Fibroblast of skin of right biceps (primary cell): ENCODE results near the gene MYO9B.

Source experiments
- DNase-seq: peaks from one replicate; pipeline ENCODE4 v3.0.0-alpha.2; 2013

The MYO9B gene

DNA sequence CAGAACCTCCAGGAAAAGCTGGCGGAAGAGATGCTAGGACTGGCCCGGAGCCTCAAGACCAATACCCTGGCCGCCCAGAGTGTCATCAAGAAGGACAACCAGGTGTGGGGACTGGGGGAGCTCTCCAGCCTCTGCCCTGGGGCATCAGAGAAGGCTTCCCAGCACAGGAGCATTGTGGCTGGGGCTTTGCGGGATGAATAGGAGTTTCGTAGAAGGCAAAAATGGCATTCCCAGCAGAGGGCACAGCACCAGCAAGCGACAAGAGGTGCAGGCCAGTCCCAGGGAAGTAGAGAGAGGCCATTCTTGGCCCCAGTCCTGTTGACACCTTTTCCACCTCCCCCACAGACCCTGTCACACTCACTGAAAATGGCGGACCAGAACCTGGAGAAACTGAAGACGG is 143.7 kb downstream of the MYO9B start:
- DNase-seq, result no peak

DNA sequence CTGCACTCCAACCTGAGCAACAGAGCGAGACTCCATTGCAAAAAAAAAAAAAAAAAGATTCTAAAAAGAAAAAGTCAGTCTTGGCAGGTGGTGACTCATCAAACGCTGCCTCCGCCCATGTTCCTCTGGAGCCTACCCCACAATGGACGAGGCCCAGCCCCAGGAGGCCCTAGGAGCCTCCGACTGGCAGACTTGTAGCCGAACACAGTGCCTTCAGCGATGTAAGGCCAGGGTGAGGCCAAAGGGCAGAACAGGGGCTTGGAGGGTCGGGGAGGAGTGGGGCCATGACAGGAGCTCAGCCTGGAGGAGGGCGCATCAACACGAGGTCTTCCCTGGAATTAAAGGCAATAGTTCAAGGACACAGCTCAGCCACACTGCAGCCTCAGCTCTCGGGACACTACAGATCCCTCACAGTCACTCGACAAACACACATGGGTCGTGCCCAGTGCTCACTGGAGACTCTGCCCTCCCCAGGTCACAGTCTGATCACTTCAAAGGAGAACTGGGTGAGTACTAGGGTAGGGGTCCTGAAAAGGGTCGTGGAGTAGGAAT is 144.7 kb downstream of the MYO9B start:
- DNase-seq, result peak; percentile 69

DNA sequence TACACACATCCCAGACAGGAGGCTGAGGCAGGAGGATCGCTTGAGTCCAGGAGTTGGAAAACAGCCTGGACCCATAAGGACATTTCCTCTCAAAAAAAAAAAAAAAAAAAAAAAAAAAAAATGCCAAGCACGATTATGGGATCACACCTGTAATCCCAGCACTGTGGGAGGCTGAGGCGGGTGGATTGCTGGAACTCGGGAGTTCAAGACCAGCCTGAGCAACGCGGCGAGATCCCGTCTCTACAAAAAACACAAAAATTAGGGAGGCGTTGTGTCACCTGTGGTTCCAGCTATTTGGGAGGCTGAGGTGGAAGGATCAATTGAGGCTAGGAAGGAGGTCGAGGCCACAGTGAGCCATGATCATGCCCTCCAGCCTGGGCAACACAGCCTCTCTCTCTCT is 149.5 kb downstream of the MYO9B start:
- DNase-seq, result no peak

DNA sequence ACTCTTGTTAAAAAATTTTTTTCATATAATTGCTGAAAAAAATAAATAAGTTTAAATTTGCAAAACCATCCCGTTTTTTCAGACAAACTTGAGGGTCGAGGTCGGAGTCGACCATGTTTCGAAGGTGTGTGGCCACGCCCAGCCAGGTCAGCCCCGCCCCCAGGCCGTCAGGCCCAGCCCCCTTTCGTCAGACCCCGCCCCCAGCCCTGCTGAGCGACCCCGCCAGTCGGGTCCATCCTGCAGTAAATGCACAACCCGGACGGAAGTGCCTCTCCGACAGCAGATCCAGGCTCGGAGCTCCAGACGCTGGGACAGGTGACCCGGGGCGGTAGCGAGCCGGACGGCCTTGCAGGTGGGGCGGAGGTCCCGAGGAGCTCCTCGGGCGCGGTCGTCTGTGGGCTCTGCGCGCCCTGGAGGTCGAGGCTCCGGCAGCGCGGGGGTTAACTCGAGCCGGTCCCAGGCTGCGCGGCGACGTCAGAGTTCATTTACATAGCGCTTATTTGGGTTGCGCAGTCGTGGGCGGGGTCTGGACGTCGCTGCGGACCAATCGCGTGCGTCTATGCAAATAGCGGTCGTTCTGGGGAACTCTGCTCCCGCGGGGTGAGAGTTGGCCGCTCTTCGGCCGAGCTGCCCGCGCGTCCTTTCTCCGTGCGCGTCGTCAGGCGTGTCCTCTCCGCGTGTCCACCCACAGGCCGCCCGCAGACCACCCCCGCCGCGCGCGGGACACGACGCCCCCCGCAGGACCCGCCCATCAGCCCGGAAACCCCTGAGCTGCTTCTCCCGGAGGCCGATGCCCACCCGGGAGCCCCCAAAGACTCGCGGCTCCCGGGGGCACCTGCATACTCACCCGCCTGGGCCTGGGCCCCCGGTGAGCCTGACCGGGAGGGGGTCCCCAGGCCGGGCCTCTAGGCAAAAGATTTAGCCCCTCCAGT is 150.7 kb downstream of the MYO9B start, which contains the start of gene OCEL1:
TSS of gene OCEL1 (plus strand) at position 225 of the 932 bp plus-strand sequence. CDS start at position 247, 22 bp downstream.
- peak; percentile 97 for DNase-seq

DNA sequence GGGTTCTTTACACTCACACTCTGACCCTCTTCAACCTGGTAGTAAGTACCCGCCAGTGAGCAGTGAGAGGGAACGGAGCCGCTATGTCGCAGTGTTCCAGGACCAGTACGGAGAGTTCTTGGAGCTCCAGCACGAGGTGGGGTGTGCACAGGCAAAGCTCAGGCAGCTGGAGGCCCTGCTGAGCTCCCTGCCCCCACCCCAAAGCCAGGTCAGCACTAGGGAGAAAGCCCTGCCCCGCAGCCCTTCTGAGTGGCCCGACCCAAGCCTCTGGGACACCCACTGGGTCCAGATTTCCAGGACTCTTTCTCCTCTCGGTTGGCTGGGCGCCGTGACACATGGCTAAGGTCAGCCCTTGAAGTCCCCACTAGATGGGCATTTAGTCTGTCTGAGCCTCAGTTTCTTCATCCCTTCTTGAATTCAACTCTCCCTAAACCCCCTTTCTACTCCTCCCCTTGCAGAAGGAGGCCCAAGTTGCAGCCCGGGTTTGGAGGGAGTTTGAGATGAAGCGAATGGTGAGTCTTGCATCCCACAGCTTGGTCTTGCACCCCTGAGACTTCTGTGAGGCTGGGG is 152.3 kb downstream of the MYO9B start:
- no peak for DNase-seq

DNA sequence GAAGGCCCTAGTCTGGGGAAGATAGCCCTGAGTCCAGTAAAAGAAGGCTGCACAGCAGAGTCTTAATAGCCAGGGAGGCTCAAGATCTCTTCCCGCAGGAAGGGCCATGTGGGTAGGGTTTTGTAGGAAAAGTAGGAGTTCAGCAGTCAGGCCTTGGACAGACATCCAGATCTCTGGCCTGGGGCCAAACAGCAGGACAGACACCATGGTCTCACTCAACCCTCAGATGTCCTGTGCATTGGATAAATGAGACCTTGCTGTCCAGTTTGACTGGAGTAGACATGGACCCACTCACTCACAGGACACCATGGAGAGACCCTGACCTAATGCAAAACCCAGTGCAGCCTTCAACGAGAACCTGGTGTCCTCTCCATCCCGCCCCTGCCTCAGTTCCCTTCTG is 154.3 kb downstream of the MYO9B start:
- DNase-seq, result no peak

DNA sequence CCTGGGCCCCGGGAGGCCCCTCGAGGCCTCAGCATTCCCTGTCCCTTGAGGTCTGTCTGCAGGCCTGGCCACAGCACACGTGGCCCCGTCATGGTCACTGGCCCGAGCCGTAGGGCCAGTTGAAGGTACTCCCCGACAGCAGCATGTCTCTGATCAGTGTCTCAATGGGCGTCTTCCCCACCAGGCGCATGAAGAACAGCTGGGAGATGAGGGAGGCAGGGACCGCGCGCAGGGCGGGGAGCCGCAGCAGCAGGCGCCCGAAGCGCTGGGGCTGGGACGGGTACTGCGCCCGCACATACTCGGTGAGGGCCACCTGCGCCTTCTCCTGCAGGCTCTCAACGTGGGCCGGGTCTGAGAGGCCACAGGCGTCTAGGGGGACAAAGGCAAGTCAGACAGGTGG is 156.7 kb downstream of the MYO9B start:
- no peak for DNase-seq

DNA sequence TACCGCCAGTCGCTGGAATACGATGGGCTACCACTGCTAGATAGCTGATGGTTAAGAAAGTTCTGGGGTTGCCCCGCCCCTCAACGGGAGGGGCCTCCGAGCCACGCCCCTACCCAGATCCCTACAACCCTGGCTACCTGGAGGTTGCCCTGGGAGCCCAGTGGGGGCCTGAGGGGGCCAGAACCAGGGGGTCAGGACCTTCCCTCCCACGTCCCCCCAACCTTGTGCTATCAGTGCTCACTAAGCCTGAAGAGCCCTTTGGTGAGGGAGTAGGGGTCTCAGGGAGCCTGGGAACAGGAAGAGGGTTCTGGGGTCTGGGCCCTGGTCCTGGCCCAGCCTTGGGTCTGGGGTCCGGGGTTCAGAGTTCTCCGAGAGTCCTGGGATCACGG is 159.3 kb downstream of the MYO9B start:
- DNase-seq, result peak; percentile 49

DNA sequence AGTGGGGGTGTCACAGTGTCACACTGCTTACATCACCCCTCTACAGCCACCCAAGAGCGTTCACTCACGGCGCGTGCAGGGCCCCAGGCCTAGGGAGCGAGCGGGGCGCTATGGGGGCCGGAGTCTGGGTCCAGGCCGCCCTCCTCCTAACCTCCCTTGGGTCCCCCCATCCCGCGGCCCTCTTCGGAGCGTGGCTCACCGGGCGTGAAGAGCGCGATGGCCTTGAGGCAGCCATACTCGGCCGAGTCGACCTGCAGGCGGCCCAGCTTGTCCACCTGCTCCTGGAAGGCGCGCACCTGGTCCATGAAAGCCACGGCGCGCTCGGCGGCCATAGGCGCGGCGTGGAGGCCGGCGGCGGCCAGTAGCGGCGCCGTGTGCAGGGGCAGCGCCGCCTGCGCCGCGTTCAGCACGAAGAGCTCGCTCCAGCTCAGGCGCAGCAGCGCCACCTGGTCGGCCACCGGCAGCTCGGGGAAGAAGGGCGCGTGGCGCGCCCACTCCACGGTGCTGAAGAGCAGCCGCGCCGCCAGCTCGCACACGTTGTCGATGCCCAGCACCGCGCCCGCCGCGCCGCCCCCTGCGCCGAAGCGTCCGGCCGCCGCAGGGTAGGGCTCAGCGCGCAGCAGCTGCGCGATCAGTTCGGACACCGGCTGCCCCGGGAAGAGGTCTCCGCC is 159.9 kb downstream of the MYO9B start:
- DNase-seq, result peak; percentile 69

DNA sequence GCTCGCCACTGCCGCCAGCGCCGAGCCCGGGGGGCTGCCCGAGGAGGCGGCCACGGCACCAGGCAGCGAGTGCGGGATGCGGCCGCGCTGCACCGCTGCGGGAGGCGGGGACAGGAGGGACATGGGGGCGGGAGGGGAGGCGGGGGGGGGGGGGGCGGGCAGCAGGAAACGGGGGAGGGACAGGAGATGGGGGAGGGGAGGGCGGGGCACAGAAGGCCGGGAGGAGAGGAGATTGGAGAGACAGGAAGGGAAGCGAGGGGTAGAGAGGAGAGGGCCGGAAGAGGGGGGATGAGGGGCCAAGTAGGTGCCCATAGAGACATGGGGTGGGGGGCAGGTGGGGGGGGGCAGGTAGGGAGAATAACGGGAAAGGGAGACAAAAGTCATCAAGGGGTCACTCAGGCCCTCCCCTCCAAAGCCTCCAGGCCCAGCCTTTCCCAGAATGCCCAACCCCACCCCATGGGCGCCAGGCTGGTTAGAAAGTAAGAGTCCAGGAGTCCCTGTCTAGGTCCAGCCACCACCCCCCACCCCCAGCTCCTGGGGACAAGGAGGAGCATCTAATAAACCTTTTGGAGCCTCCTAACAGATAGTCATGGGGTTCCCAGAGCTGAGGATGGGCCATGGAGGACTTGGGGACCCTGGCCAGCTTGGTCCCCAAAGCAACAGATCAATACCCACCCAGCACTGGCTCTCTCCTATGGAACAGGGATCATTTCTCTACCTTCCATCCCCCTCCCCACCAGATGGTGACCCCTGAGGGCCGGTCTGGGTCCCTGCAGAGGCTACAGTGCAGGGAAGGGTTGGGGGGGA is 160.6 kb downstream of the MYO9B start:
- DNase-seq, result peak; percentile 62

DNA sequence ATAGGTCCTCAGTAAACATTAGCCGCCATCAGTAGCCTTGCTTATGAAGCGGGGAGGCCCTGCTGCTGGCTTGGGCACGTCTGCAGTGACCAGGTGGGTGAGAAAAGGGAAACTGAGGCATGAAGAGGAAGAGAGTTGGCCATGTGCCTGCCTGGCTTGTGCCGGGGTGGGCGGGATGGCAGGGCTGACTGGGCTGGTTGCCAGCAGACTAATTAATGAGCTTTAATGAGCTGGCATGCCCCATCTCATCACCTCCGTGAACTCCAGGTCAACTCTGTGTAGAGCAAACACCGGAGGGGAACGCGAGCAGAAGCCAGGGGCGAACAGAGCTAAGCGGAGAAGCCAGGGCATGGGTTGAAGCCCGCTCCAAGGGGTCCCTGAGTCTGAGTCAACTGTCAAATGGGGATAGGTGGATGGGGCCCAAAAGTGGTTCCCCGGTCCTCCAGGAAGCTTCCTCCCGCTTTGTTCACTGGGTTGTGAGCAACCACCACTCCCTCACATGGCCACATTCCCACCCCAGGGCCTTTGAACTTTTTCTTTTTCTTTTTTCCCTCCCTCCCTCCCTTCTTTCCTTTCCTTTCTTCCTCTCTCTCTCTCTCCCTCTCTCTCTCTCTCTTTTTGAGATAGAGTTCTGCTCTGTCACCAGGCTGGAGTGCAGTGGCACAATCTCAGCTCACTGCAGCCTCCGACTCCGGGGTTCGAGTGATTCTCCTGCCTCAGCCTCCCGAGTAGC is 161.4 kb downstream of the MYO9B start:
- no peak for DNase-seq

DNA sequence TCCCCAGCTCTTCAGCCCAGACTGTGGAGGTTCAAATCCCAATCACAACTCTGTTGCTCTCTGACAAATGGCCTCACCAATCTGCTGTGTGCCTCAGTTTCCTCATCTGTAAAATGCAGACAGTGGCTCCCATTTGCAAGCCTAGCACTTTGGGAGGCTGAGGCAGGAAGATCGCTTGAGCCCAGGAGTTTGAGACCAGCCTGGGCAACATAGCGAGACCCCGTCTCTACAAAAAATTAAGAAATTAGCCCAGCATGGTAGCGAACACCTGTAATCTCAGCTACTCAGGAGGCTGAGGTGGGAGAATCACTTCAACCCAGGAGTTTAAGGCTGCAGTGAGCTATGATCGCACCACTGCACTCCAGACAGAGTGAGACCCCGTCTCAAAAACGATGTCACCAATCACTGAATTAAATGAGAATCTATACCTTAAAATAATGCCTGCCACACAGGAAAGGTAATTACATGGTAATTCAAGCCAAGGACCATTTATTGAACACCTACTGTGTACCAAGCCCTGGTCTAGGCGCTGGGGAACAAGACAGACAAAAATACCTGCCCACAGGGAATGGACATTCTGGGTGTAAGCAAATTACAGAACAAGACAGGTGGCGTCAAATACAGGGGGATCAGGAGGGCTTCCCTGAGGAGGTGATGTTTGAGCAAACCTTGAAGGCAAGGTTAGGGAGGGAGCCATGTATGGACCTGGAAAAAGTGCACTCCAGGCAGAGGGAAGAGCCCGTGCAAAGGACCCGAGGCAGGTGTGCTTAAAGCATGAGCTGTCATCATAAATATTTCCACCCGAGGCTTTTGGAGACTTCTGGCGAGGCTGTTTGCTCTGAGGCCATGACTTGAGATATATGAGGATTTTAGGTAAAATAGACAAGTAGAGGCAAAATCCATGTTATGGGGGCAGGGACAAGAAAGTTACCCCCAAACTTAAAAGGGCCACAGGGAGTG is 162.4 kb downstream of the MYO9B start:
- no peak for DNase-seq

DNA sequence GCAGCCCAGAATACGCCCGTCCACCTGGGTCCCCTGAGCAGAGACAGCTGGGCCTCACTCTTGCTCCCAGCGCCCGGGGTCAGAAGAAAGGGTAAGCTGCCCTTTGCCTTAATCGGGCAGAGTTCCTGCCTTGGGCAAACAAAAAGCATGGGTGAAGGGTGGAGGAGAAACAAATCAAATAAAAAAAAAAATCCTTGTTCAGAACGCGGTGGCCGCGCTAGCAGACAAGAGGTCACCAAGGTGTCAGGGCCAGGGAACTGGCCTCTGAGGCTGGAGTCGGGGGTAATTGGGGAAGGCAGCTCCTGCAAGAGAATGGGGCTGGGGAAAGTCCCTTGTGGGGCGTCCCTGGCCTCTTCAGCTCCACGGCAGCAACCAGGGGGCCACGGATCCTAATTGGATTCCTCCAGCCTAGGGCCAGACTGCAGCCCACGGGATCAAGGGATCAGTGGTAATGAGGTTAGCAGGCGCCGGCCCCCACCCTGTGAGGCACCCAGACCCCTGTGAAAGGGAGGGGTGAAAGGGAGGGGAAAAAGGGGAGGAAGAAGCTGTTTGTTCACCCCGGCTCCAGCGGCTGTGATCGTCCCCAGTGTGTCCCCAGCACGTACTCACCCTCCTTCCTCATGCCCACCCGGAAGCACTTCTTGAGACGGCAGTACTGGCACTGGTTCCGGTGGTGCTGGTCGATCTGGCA is 164.6 kb downstream of the MYO9B start:
- DNase-seq, result no peak

DNA sequence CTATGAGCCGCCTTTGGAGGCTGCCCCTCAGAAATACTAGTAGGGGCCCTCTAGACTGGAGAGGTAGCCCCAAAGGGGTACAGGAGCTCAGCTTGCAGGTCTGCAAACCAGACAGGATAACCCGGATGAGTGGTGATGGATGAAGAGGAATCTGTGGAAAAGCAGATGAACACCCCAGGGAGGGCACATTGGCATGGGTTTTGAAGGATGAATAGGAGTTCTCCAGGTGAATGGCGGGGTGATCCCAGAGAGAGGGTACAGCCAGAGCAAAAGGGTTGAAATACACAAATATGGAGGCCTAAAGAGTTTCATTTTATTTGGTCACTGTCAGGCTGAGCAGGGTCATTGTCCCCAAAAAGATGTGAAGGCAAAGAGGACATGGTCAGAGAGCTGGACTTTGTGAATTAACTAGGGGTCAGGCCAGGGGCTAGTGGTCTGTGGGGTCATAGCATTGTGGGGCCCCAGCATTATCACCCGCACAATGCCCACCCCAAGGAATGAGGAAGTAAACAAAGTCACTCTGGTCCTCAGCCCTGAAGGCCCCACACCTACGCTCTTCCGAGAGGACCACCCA is 165.3 kb downstream of the MYO9B start:
- DNase-seq, result no peak

DNA sequence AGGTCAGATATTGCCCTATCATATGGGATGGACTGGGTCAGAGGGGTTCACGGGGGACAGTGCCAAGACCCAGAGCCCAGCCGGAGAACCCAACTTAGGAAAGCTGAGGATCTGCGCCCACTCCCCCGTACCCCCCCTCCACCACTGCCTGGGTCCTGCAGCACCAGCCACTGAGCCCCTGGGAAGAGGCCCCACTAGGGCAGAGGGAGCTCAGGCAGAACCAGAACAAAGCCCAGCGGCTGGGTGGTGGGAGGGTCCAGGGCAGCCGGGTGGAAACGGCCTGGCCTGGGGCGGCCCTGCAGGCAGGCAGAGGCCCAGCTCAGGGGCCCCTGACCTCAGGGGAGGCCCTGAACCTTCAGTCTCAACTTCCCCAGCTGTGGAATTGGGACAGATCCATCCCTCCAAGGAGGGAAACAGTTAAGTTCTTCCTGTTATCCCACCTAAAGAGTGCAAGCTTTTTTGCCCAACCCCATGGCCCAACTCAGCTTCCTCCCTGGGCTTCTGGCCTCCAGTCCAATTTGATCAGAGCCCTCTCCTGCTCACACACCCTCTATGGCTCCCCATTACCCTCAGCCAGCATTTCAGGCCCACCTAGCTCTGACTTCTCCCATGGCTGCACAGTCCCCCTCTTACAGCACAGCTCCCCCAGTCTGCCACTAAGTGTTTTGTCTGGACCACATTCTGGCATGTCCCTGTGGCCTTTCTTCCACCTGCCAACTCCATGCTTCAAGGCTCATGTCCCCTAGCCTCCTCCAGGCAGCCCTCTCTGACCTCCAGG is 167.0 kb downstream of the MYO9B start:
- DNase-seq, result no peak

DNA sequence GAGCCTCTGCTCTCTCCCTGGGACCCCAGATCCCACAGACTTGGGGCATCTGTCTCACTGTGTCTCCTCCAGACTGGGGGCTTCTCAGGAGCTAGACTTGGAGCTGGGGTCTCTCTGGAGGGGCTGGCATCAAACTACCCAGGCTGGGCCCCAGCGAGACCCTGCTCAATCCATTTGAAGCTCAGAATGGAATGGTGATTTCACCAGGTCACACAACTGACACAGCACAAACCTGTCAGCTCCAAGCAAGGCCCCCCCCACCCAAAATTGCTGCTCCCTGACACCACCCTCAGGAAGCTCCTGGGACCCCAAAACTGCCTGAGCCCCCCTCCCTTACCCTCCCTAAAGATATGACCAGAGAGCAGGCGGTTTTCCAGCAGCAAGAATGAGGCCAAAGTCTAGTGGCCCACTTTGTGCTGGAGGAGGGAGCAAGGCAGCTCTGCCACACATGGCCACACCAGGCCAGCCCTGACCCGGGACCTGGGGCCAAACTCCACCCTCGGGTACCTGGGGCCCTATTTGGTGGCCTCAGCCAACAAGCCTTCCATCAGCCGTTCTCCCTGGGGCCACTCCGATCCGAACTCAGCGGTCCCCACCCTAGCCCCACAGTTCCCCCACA is 167.7 kb downstream of the MYO9B start:
- DNase-seq, result no peak

DNA sequence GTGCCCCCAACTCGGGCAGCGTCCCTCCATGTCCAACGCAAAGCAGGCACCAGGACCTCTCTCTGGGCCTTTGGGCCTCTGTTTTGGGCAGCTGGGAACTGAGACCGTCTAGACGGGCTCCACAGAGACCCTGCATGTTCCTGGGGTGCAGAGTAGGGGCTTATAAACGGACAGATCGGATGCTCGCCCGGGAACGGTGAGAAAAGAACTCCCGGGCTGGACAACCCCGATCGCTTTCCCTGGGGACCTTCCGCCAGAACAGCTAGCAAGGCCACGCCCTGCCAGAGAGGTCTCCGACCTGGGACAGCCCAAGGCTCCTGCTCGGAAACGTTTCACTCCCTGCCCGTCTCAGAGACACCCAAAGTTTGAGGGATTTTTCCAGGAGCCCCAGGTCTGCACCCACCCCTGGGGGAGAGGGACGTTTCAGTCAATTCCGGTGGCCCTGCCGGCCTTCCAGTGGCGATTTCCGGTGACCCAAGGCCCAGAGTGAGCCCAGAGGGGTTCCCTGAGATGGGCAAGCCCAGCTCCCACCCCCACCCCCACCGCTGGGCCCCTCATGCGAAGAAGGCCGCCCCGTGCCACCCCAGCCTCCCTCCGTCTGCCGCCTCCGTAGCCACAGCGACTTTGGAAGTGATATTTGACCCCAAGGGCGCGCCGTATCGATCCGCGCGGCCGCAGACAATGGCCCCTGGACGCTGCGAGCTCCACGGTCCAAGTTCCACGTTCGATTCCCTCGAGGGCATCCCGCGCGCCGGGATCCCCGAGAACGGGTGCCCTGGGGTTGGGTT is 168.4 kb downstream of the MYO9B start:
- DNase-seq, result no peak
